Mammary epithelial cell (primary cell): ENCODE measurements around the gene GRIP1.

Experiments
- CTCF ChIP-seq, 2 donors: IDR thresholded peaks in 1 of 2; conservative IDR thresholded peaks in 1 of 2; 2 replicates each; pipeline ENCODE4 v1.5.1; 2011 to 2012; ENCODE audit warnings: inconsistent platforms in 2 of 2, low read length in 2 of 2, mild to moderate bottlenecking in 2 of 2, control low read depth in 1 of 2, low read depth in 1 of 2; ENCODE audit not compliant: insufficient read depth in 1 of 2; ENCODE audit errors: extremely low read depth in 1 of 2
- EZH2 ChIP-seq: IDR thresholded peaks from 2 replicates; pipeline ENCODE4 v1.6.1; 2012; ENCODE audit warnings: low read length, inconsistent platforms, borderline replicate concordance

- TF ChIP-seq CTCF (conservative IDR thresholded peaks at IDR 0.05 in 1 of 2, IDR thresholded peaks at IDR 0.05 in 1 of 2; ENCODE audit: extremely low read depth in 1 of 2, insufficient read depth in 1 of 2, low read depth in 1 of 2, low read length in 2 of 2) (no peak), EZH2 (no peak)
Observed at GRCh38 chr12:66297923-66298322, 381.0 kb downstream of the GRIP1 start.
